K562 (cell line): Measurements from ENCODE around the gene ZNF280D. TPM values are rescaled to one million over a fixed set of nuclear protein-coding genes. Genes with fewer than 3 reads are reported as not detected.
A peak's percentile ranks its signal among the peaks of the same experiment; 100 is the strongest.

Source experiments
- ATAC-seq: fragments of 200-7000 bp; cut with Tn5 transposase; 3 replicates; pipeline ENCODE4 v1.9.1; 2020; ENCODE audit warnings: moderate library complexity
- BruUV-seq: library from RNA; stranded (reverse); fragments of 400-500 nt; replicated peaks from 2 replicates; lab custom pipeline; 2021; lab: Mats Ljungman, UMichigan
- CTCF ChIA-PET: fragments of 300-600 bp; formaldehyde crosslinking; extraction: SDS; loops from one replicate; lab custom pipeline; 2021; ENCODE audit warnings: low intra/inter-chr PET ratio; lab: Yijun Ruan, JAX
- POLR2A ChIA-PET: fragments of 300-600, 350-650 bp; sonication (Branson Sonifier 250); formaldehyde crosslinking; extraction: SDS; loops from one replicate; lab custom pipeline; 2021; ENCODE audit warnings: antibody characterized with exemption, inconsistent platforms; lab: Yijun Ruan, JAX
- DNase-seq, 4 experiments: peaks; one replicate each; pipeline versions ENCODE4 v3.0.0 to v3.0.0-alpha.2; 2011 to 2018; ENCODE audit warnings: low spot score in 3 of 4, mixed read lengths in 3 of 4; ENCODE audit errors: extremely low read depth in 1 of 4
- FAIRE-seq: peaks from 2 replicates; lab custom pipeline; 2011; peaks lifted over from hg19 to GRCh38; lab: Jason Lieb, UNC
- H2AFZ ChIP-seq: 2 replicates; pipeline ENCODE4 v1.6.0; 2011; ENCODE audit warnings: low read depth, low read length, control low read depth, inconsistent platforms
- H3K27ac ChIP-seq: fragments of 200-600 bp; 3 replicates; pipeline ENCODE4 v1.8.0; 2011; ENCODE audit warnings: low read depth, mild to moderate bottlenecking, control low read depth, inconsistent platforms, low read length, moderate library complexity, mixed read lengths; ENCODE audit errors: extremely low read depth
- H3K27me3 ChIP-seq, 2 experiments: fragments of 300-600 bp in 1 of 2; 2 replicates in 1 of 2; 3 replicates in 1 of 2; pipeline versions ENCODE4 v1.6.0 to v1.8.0; 2011; ENCODE audit warnings: inconsistent platforms in 2 of 2, low read length in 2 of 2, mild to moderate bottlenecking in 1 of 2, mixed read lengths in 1 of 2, moderate library complexity in 1 of 2; ENCODE audit not compliant: control insufficient read depth in 2 of 2, insufficient read depth in 2 of 2
- H3K36me3 ChIP-seq: fragments of 300-600 bp; 3 replicates; pipeline ENCODE4 v1.8.0; 2011; ENCODE audit warnings: mild to moderate bottlenecking, low read length, inconsistent platforms; ENCODE audit not compliant: control insufficient read depth, insufficient read depth
- H3K4me1 ChIP-seq, 2 experiments: fragments of 200-600 bp in 1 of 2; replicated peaks in 1 of 2; 2 replicates in 1 of 2; 3 replicates in 1 of 2; pipeline versions ENCODE4 v1.5.1 to v1.8.0; 2011; ENCODE audit warnings: inconsistent platforms in 2 of 2, low read length in 2 of 2, mild to moderate bottlenecking in 1 of 2, mixed read lengths in 1 of 2, moderate library complexity in 1 of 2; ENCODE audit not compliant: control insufficient read depth in 2 of 2, insufficient read depth in 2 of 2
- H3K4me2 ChIP-seq: 2 replicates; pipeline ENCODE4 v1.6.1; 2011; ENCODE audit warnings: low read length, control low read depth, inconsistent platforms, mixed read lengths; ENCODE audit not compliant: insufficient read depth
- H3K4me3 ChIP-seq: fragments of 200-600 bp; sonication (generic), shearing (Covaris generic); 2 replicates; pipeline ENCODE4 v1.5.1; 2016; ENCODE audit warnings: control low read depth, inconsistent platforms
- H3K79me2 ChIP-seq: fragments of 200-600 bp; 3 replicates; pipeline ENCODE4 v1.8.0; 2011; ENCODE audit warnings: low read length, inconsistent platforms; ENCODE audit not compliant: control insufficient read depth, insufficient read depth
- H3K9ac ChIP-seq, 2 experiments: 2 replicates each; pipeline versions ENCODE4 v1.6.0 to v1.6.1; 2011; ENCODE audit warnings: low read depth in 2 of 2, low read length in 2 of 2, control low read depth in 1 of 2, inconsistent platforms in 1 of 2, mild to moderate bottlenecking in 1 of 2, mixed read lengths in 1 of 2; ENCODE audit not compliant: insufficient read depth in 1 of 2
- H3K9me1 ChIP-seq: one replicate; pipeline ENCODE4 v1.6.0; 2011; ENCODE audit warnings: inconsistent platforms, mild to moderate bottlenecking, low read length, moderate library complexity; ENCODE audit not compliant: control insufficient read depth, insufficient read depth
- H3K9me3 ChIP-seq: replicated peaks from 2 replicates; pipeline ENCODE4 v1.5.1; 2011; ENCODE audit warnings: low read depth, low read length, inconsistent platforms; ENCODE audit not compliant: control insufficient read depth, insufficient read depth
- H4K20me1 ChIP-seq: replicated peaks from 2 replicates; pipeline ENCODE4 v1.6.1; 2011; ENCODE audit warnings: low read length, inconsistent platforms, mixed read lengths; ENCODE audit not compliant: control insufficient read depth, insufficient read depth
- BACH1 ChIP-seq: fragments of 200-800 bp; sonication (Bioruptor generic); IDR thresholded peaks from 2 replicates; pipeline ENCODE4 v1.6.1; 2016; ENCODE audit warnings: missing genetic modification characterization, missing compliant biosample characterization
- THRAP3 ChIP-seq: fragments of 450-650 bp; IDR thresholded peaks from 2 replicates; pipeline ENCODE4 v1.6.1; 2016; ENCODE audit warnings: mild to moderate bottlenecking, inconsistent platforms, borderline replicate concordance
- ZNF316 ChIP-seq: fragments of 450-650 bp; IDR thresholded peaks from 2 replicates; pipeline ENCODE4 v1.6.1; 2016
- WGBS: fragments of 100-300 bp; shearing (Covaris generic); methylation state at CpG from one replicate; pipeline ENCODE4 v1.1.6; 2016; ENCODE audit warnings: low coverage, mixed read lengths; ENCODE audit not compliant: insufficient coverage; ENCODE audit errors: missing lambda C conversion rate; 5-methylcytosine and 5-hydroxymethylcytosine counted together
- in situ Hi-C: fragments of 300-500 bp; cut with MboI; formaldehyde crosslinking; loops from 4 replicates; pipeline ENCODE4 v1.15.0; 2018; ENCODE audit warnings: inconsistent platforms, mixed read lengths
- intact Hi-C: fragments of 100-400 bp; cut with micrococcal nuclease; formaldehyde crosslinking; loops from 2 replicates; pipeline ENCODE4 v1.14.2; 2022
- polyA plus RNA-seq, 8 experiments: library from polyadenylated mRNA; depleted of rRNA in 4 of 8; stranded (reverse) in 5 of 8; unstranded in 3 of 8; fragments of >200 nt; fragmentation: Nextera tagmentation in 2 of 8; fragmentation: Illumina TruSeq in 1 of 8; extraction: Ambion mirVana in 2 of 8; extraction: Trizol in 1 of 8; gene quantifications; 2 replicates each; pipeline versions ENCODE4 v1.2.1 to v1.2.3, GENCODE V29; 2011 to 2014; ENCODE audit warnings: inconsistent platforms in 1 of 8, missing spikeins in 1 of 8
- total RNA-seq, 7 experiments: library from RNA; depleted of rRNA in 6 of 7; stranded (reverse); fragments of >200 nt in 6 of 7; fragmentation: Illumina TruSeq in 2 of 7; extraction: Trizol in 2 of 7; gene quantifications; 2 replicates each; pipeline versions ENCODE4 v1.2.1 to v1.2.3, GENCODE V29; 2011 to 2021; ENCODE audit warnings: low replicate concordance in 1 of 7
- TF ChIP-seq, protein P1 (sequence below): fragments of 250-450 bp; sonication (Bioruptor Pico); IDR thresholded peaks from 2 replicates; pipeline ENCODE4 v1.5.0; 2020; ENCODE audit warnings: mild to moderate bottlenecking
- TF ChIP-seq, protein P2 (sequence below), 2 experiments: fragments of 450-650 bp; IDR thresholded peaks; 2 replicates each; pipeline ENCODE4 v1.6.1; 2016
- TF ChIP-seq, protein P3 (sequence below): fragments of 450-650 bp; formaldehyde crosslinking; IDR thresholded peaks from 2 replicates; pipeline ENCODE4 v1.4.0; 2020; ENCODE audit warnings: mild to moderate bottlenecking, moderate library complexity
- TF ChIP-seq, protein P4 (sequence below): fragments of 450-650 bp; IDR thresholded peaks from 2 replicates; pipeline ENCODE4 v1.6.1; 2016; ENCODE audit warnings: mild to moderate bottlenecking

ZNF280D gene
- total and polyA plus RNA-seq, 9 of the 15 experiments (the other 6 are each of a cell fraction or from before 2014, with no cell fraction given): 8.3 to 21.8 (median 18.4) TPM

DNA sequence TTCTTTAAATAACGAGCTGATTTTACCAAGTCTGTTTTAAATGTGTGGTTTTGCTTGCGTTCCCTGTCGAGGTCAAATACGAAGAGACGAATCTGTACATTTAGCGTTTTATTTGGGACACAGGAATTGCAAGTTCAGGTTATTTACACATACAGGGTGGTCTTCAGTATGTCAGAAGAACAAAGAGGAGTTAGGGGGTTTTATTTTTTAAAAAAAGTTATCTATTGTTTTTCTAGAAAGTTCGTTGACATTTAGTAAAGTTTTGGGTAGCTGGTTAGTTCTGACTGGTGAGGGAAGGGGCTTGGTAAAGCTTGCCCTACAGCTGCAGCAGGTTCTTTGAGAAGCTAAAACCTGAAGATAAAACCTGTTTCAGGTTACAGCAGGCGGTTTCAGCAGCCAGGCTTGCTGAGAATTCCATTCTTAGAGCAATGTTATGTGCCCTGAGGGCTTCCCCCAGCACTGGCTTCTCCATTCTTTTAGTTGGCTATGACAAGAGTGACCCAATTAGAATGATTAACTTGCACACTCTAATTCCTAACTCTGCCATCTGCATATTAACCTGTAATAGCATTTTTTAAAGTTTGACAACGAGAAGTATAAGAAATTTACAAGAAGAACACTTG lies 815 bp upstream of the ZNF280D start:
- intact Hi-C loops: loop anchor here (10.0 kb wide), 1 partner anchor 131 kb away; no protein-coding TSS in a partner anchor
- Histone ChIP-seq H3K36me3 (0 out of 3 replicates have a peak, but pooled peaks cover 4% of the 10 kb centered on the region), H4K20me1 (no peaks in the 10 kb centered on the region)
- no TSS peak for BruUV-seq
- TF ChIP-seq, protein P1, sequence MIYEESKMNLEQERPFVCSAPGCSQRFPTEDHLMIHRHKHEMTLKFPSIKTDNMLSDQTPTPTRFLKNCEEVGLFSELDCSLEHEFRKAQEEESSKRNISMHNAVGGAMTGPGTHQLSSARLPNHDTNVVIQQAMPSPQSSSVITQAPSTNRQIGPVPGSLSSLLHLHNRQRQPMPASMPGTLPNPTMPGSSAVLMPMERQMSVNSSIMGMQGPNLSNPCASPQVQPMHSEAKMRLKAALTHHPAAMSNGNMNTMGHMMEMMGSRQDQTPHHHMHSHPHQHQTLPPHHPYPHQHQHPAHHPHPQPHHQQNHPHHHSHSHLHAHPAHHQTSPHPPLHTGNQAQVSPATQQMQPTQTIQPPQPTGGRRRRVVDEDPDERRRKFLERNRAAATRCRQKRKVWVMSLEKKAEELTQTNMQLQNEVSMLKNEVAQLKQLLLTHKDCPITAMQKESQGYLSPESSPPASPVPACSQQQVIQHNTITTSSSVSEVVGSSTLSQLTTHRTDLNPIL (CRISPR knock-in tag): no peak
- peak; percentile 23; the same call in 1 of the 2 replicates for TF ChIP-seq ZNF316
- 0 out of 2 replicates have a peak, but pooled peaks have one; percentile 1 for TF ChIP-seq BACH1 (tag)
- TF ChIP-seq, protein P2, sequence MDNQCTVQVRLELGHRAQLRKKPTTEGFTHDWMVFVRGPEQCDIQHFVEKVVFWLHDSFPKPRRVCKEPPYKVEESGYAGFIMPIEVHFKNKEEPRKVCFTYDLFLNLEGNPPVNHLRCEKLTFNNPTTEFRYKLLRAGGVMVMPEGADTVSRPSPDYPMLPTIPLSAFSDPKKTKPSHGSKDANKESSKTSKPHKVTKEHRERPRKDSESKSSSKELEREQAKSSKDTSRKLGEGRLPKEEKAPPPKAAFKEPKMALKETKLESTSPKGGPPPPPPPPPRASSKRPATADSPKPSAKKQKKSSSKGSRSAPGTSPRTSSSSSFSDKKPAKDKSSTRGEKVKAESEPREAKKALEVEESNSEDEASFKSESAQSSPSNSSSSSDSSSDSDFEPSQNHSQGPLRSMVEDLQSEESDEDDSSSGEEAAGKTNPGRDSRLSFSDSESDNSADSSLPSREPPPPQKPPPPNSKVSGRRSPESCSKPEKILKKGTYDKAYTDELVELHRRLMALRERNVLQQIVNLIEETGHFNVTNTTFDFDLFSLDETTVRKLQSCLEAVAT (IDR thresholded peaks at IDR 0.05): 0 out of 4 replicates have a peak, but pooled peaks of 1 of the 2 experiments have one; percentile 3
- TF ChIP-seq, protein P3, sequence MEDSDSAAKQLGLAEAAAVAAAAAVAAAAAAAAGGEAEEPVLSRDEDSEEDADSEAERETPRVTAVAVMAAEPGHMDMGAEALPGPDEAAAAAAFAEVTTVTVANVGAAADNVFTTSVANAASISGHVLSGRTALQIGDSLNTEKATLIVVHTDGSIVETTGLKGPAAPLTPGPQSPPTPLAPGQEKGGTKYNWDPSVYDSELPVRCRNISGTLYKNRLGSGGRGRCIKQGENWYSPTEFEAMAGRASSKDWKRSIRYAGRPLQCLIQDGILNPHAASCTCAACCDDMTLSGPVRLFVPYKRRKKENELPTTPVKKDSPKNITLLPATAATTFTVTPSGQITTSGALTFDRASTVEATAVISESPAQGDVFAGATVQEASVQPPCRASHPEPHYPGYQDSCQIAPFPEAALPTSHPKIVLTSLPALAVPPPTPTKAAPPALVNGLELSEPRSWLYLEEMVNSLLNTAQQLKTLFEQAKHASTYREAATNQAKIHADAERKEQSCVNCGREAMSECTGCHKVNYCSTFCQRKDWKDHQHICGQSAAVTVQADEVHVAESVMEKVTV (CRISPR knock-in tag): no peak
- 0 out of 2 replicates have a peak, but pooled peaks have one; percentile 50 for TF ChIP-seq THRAP3
- TF ChIP-seq, protein P4, sequence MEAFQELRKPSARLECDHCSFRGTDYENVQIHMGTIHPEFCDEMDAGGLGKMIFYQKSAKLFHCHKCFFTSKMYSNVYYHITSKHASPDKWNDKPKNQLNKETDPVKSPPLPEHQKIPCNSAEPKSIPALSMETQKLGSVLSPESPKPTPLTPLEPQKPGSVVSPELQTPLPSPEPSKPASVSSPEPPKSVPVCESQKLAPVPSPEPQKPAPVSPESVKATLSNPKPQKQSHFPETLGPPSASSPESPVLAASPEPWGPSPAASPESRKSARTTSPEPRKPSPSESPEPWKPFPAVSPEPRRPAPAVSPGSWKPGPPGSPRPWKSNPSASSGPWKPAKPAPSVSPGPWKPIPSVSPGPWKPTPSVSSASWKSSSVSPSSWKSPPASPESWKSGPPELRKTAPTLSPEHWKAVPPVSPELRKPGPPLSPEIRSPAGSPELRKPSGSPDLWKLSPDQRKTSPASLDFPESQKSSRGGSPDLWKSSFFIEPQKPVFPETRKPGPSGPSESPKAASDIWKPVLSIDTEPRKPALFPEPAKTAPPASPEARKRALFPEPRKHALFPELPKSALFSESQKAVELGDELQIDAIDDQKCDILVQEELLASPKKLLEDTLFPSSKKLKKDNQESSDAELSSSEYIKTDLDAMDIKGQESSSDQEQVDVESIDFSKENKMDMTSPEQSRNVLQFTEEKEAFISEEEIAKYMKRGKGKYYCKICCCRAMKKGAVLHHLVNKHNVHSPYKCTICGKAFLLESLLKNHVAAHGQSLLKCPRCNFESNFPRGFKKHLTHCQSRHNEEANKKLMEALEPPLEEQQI: peak; percentile 11; the same call in 1 of the 2 replicates
- TF ChIP-seq, all 486 proteins: peak for 5
- in situ Hi-C loops: no loop called here
- DNase-seq: peak in 1 of 4 experiments; percentile 21
- no peak for FAIRE-seq
- Histone ChIP-seq H3K79me2 (peaks cover 39% of the 10 kb centered on the region), H3K4me2 (peak overlapping the region; percentile 90; the same call in 1 of the 2 replicates), H3K27ac (peak overlapping the region; percentile 90; the same call in 2 of the 3 replicates), H3K27me3 (no peaks in the 10 kb centered on the region), H2AFZ (peak overlapping the region; percentile 92), H3K9me3 (no peaks in the 10 kb centered on the region), H3K9ac (peak overlapping the region in 1 of 2 experiments; percentile 86; a peak in 1 of 4 replicates), H3K9me1 (no peaks in the 10 kb centered on the region), H3K4me3 (no peak overlapping the region), H3K4me1 (peaks cover 16 to 46% of the 10 kb centered on the region in 2 experiments)
- 85% methylated on average over 9 of the region's 9 CpGs for WGBS
- no peak for ATAC-seq
- CTCF ChIA-PET: no interaction called here
- POLR2A ChIA-PET: interaction anchor here (0.6 to 2.8 kb wide), 10 partner anchors 8 to 39 kb away, joined by 3 to 23 read pairs (median 4); no protein-coding TSS in a partner anchor
